ENCODE data around the gene GJA1. TPM values are rescaled to one million over a fixed set of nuclear protein-coding genes. Genes with fewer than 3 reads are reported as not detected.

The GJA1 gene
- total and polyA plus RNA-seq, 2 of the 8 experiments (the other 6 are each of a cell fraction or from before 2014, with no cell fraction given): 468 to 795 TPM

GRCh38 chr6:121492536-121492935 is 57.1 kb downstream of the GJA1 start:
- Histone ChIP-seq H3K79me2 (ENCODE audit: control insufficient read depth in 1 of 2, insufficient read depth in 2 of 2, low read length in 2 of 2) (no peaks in the 10 kb centered on the region), H3K14ac (ENCODE audit: insufficient read length) (no peak overlapping the region), H2BK20ac (ENCODE audit: low read length) (no peak overlapping the region), H3K36me3 (ENCODE audit: control insufficient read depth in 2 of 4, insufficient read depth in 4 of 4, low read length in 3 of 4) (no peaks in the 10 kb centered on the region), H4K5ac (ENCODE audit: insufficient read length, low read depth, low read length) (no peak overlapping the region), H3K4me1 (replicated peaks in 1 of 4; ENCODE audit: control insufficient read depth in 3 of 4, insufficient read depth in 4 of 4, low read length in 3 of 4) (peaks cover 3 to 5% (median 3%) of the 10 kb centered on the region in 4 experiments; a peak in 5 of 7 replicates), H3K56ac (replicated peaks; ENCODE audit: insufficient read length, low read depth, low read length) (no peak overlapping the region), H3K79me1 (ENCODE audit: low read depth, low read length) (no peaks in the 10 kb centered on the region), H2BK120ac (replicated peaks; ENCODE audit: low read depth, low read length) (no peak overlapping the region), H4K91ac (replicated peaks; ENCODE audit: insufficient read length, low read length) (no peak overlapping the region), H3K18ac (ENCODE audit: extremely low read depth, low read length) (no peak overlapping the region), H3K4me2 (ENCODE audit: insufficient read depth in 1 of 2, low read depth in 2 of 2, low read length in 2 of 2) (no peak overlapping the region), H2AFZ (ENCODE audit: low read length) (no peak overlapping the region), H2AK5ac (ENCODE audit: low read depth, low read length) (no peak overlapping the region), H3K9me3 (ENCODE audit: insufficient read depth in 2 of 2, low read depth in 1 of 2, low read length in 1 of 2) (no peaks in the 10 kb centered on the region), H2BK12ac (ENCODE audit: low read depth, low read length) (no peak overlapping the region), H3K23ac (ENCODE audit: insufficient read length) (no peak overlapping the region), H3K27me3 (replicated peaks in 1 of 4; ENCODE audit: control insufficient read depth in 3 of 4, extremely low read depth in 1 of 4, insufficient read depth in 3 of 4, low read length in 3 of 4) (no peaks in the 10 kb centered on the region), H4K8ac (ENCODE audit: extremely low read depth, insufficient read depth, low read length) (no peak overlapping the region), H3K4me3 (ENCODE audit: extremely low read depth in 1 of 4, insufficient read depth in 2 of 4, low read depth in 3 of 4, low read length in 4 of 4) (no peak overlapping the region), H3K9ac (replicated peaks in 1 of 4; ENCODE audit: extremely low read depth in 1 of 4, low read depth in 3 of 4, low read length in 3 of 4) (no peak overlapping the region), H3K27ac (ENCODE audit: low read depth, low read length) (no peak overlapping the region), H2BK5ac (ENCODE audit: low read depth, low read length) (no peak overlapping the region), H2BK15ac (ENCODE audit: low read length) (no peak overlapping the region), H3K4ac (replicated peaks; ENCODE audit: insufficient read length, low read depth, low read length) (no peak overlapping the region), H4K20me1 (replicated peaks in 1 of 2; ENCODE audit: control insufficient read depth in 1 of 2, insufficient read depth in 2 of 2, low read length in 2 of 2) (no peaks in the 10 kb centered on the region), H3K23me2 (ENCODE audit: low read depth, low read length) (no peaks in the 10 kb centered on the region)
- no peak for DNase-seq (ENCODE audit: low read depth in 1 of 2, low spot score in 2 of 2)
- CTCF ChIA-PET (ENCODE audit: partially characterized antibody): interaction anchor here (0.9 kb wide), 1 partner anchor 42 kb away, joined by 4 read pairs; no protein-coding TSS in a partner anchor
- WGBS, 2 experiments (ENCODE audit: extremely low coverage in 1 of 2, insufficient coverage in 1 of 2, insufficient read length in 1 of 2, insufficient replicate concordance in 2 of 2, low coverage in 1 of 2, low lambda C conversion rate in 2 of 2, missing lambda C conversion rate in 1 of 2): 94% methylated on average over 1 of the region's 1 CpG; no CpG with 5 or more reads in 1 of the 2 experiments
- POLR2A ChIA-PET (ENCODE audit: partially characterized antibody): interaction anchor here (1.6 kb wide), 1 partner anchor 56 kb away, joined by 5 read pairs; no protein-coding TSS in a partner anchor
- FAIRE-seq: no peak
- TF ChIP-seq EZH2 (IDR thresholded peaks at IDR 0.05; ENCODE audit: low read depth, low read length, severe bottlenecking) (no peak), BRCA1 (IDR thresholded peaks at IDR 0.05; ENCODE audit: low read depth, low read length) (no peak), SP1 (IDR thresholded peaks at IDR 0.05; ENCODE audit: low read depth, low read length) (no peak), POLR2AphosphoS5 (IDR thresholded peaks at IDR 0.05; ENCODE audit: low read depth, low read length) (no peak), JUND (IDR thresholded peaks at IDR 0.05; ENCODE audit: low read length) (no peak), SUZ12 (IDR thresholded peaks at IDR 0.05; ENCODE audit: low read length) (no peak), HDAC2 (IDR thresholded peaks at IDR 0.05; ENCODE audit: borderline replicate concordance in 1 of 2, low read depth in 2 of 2, low read length in 2 of 2) (no peak), CHD2 (IDR thresholded peaks at IDR 0.05; ENCODE audit: low read length) (no peak), CTBP2 (IDR thresholded peaks at IDR 0.05; ENCODE audit: borderline replicate concordance, insufficient read depth, insufficient read length, low read length) (no peak), MAFK (IDR thresholded peaks at IDR 0.05; ENCODE audit: low read depth, low read length) (no peak), TEAD4 (IDR thresholded peaks at IDR 0.05; ENCODE audit: low read depth, low read length) (no peak)
- TF ChIP-seq, protein P1, sequence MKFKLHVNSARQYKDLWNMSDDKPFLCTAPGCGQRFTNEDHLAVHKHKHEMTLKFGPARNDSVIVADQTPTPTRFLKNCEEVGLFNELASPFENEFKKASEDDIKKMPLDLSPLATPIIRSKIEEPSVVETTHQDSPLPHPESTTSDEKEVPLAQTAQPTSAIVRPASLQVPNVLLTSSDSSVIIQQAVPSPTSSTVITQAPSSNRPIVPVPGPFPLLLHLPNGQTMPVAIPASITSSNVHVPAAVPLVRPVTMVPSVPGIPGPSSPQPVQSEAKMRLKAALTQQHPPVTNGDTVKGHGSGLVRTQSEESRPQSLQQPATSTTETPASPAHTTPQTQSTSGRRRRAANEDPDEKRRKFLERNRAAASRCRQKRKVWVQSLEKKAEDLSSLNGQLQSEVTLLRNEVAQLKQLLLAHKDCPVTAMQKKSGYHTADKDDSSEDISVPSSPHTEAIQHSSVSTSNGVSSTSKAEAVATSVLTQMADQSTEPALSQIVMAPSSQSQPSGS (IDR thresholded peaks at IDR 0.05; ENCODE audit: low read length): no peak
